Measurements from ENCODE around the gene EXOC1.

DNA sequence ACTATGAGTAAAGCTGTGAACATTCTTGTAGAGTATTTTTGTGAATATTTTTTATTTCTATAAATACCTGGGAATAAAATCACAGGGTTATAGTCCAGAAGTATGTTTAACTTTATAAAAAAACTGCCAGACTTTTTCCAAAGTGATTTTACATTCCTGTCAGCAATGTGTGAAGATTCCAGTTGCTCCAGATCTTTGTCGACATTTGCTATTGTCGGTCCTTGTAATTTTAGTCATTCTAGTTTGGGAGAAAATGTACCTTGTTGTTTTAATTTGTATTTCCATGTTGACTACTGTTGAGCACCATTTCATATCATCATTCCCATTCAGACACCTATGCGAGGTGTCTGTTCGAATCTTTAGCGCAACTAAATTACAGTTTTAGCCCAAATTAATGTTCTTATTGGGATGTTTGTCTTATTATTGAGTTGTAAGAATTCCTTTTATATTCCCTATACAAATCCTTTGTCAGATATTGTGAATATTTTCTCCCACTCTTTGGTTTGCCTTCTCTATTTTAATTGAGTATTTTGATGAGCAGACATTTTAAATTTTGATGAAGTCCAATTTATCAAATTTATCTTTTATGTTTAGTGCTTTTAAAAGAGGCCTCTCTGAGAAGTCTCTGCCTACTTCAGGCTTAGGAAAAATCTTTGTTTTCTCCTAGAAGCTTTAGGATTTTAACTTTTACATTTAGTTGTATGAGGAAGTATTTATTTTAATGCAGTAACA, 97.9 kb downstream of the EXOC1 start:
- TF ChIP-seq CTCF (IDR thresholded peaks at IDR 0.05): no peak
- TF ChIP-seq POLR2A (IDR thresholded peaks at IDR 0.05): no peak
